ENCODE data around the gene NSUN2. TPM values are rescaled to one million over a fixed set of nuclear protein-coding genes. Genes with fewer than 3 reads are reported as not detected.

The NSUN2 gene
- total and polyA plus RNA-seq, 2 of the 4 experiments (the other 2 are of a cell fraction), result 51.1 to 61.1 TPM

DNA sequence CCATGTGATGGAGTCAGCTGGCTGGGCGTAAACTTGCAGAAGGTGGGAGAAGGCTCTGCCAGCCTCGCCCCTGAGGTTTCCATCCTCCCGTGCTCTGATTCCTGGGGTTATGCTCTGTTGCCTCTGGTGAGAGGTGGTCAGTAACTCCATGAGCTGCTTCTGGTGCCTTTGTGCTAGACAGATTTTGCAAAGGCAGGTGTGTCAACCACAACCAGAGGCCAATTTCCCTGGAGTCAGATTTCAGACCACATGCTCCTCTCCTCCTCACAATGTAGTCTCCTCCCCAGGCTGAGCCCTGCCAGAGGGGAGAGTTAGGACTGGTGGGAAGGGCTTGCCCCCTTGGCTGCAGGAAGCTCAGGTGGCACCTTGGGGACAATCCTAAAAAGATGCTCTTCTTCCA lies 41.6 kb upstream of the NSUN2 start:
- WGBS, 2 experiments (ENCODE audit: extremely low coverage in 2 of 2, insufficient read length in 1 of 2), result 90% methylated on average over 2 of the region's 3 CpGs; no CpG with 5 or more reads in 1 of the 2 experiments
- Histone ChIP-seq H3K4me1 (ENCODE audit: control insufficient read depth, insufficient read depth, low read length) (no peaks in the 10 kb centered on the region; the same call in 1 of the 2 replicates), H2AFZ (replicated peaks; ENCODE audit: low read length, poor library complexity) (no peak overlapping the region), H3K79me1 (ENCODE audit: low read depth in 1 of 2, low read length in 2 of 2) (no peaks in the 10 kb centered on the region), H3K9me1 (ENCODE audit: insufficient read depth, low read length) (no peaks in the 10 kb centered on the region), H2BK5ac (ENCODE audit: low read depth, low read length, poor library complexity, severe bottlenecking) (no peak overlapping the region), H3K36me3 (ENCODE audit: control insufficient read depth, insufficient read depth, low read length) (peaks cover 5% of the 10 kb centered on the region; the same call in 1 of the 2 replicates), H3K4me2 (ENCODE audit: low read depth, low read length) (no peak overlapping the region), H3K4me3 (ENCODE audit: insufficient read depth, low read depth, low read length) (no peak overlapping the region), H2AK5ac (ENCODE audit: low read depth, low read length) (no peak overlapping the region), H3K23ac (ENCODE audit: low read depth, low read length) (no peak overlapping the region), H3K4ac (ENCODE audit: low read depth, low read length) (no peak overlapping the region), H3K27me3 (ENCODE audit: control insufficient read depth, insufficient read depth, low read length) (no peaks in the 10 kb centered on the region), H3K9me3 (ENCODE audit: control insufficient read depth, insufficient read depth, low read length) (no peaks in the 10 kb centered on the region), H2BK20ac (ENCODE audit: low read depth, low read length) (no peak overlapping the region), H3K18ac (ENCODE audit: low read depth, low read length) (no peak overlapping the region), H4K5ac (ENCODE audit: low read depth, low read length) (no peak overlapping the region), H4K8ac (ENCODE audit: low read depth in 2 of 2, low read length in 2 of 2) (no peak overlapping the region), H4K20me1 (ENCODE audit: insufficient read depth, low read length) (no peaks in the 10 kb centered on the region), H3K27ac (ENCODE audit: insufficient read depth, low read length) (no peak overlapping the region), H2BK15ac (ENCODE audit: low read depth, low read length) (no peak overlapping the region), H2BK120ac (ENCODE audit: low read depth, low read length) (no peak overlapping the region), H2AK9ac (replicated peaks; ENCODE audit: low read depth, low read length, poor library complexity) (no peak overlapping the region), H3K9ac (ENCODE audit: low read depth, low read length) (no peak overlapping the region), H3K14ac (replicated peaks; ENCODE audit: low read depth, low read length) (no peak overlapping the region), H3K56ac (ENCODE audit: extremely low read depth, insufficient read depth, low read length) (no peak overlapping the region), H4K91ac (ENCODE audit: insufficient read depth, low read depth, low read length) (no peak overlapping the region)
- no peak for DNase-seq
- dilution Hi-C loops (cut with HindIII; ENCODE audit: low sequenced_read_pairs, unreplicated experiment) (no loop called here), intact Hi-C loops (cut with micrococcal nuclease) (no loop called here), in situ Hi-C loops (cut with MboI; ENCODE audit: low sequenced_read_pairs) (no loop called here)
- no TSS peak for BruUV-seq (replicated peaks)
- TF ChIP-seq SMC3 (IDR thresholded peaks at IDR 0.05; ENCODE audit: low read depth, low read length) (no peak), FOS (IDR thresholded peaks at IDR 0.05; ENCODE audit: low read depth, low read length) (no peak), POLR2A (IDR thresholded peaks at IDR 0.05; ENCODE audit: low read depth, low read length) (no peak), MAZ (IDR thresholded peaks at IDR 0.05; ENCODE audit: borderline replicate concordance, low read depth, low read length) (no peak), CHD1 (IDR thresholded peaks at IDR 0.05; ENCODE audit: low read depth, low read length) (no peak), BHLHE40 (IDR thresholded peaks at IDR 0.05; ENCODE audit: low read depth, low read length) (no peak), ELK1 (IDR thresholded peaks at IDR 0.05; ENCODE audit: borderline replicate concordance, low read depth, low read length) (no peak), RCOR1 (IDR thresholded peaks at IDR 0.05; ENCODE audit: insufficient replicate concordance, low read length) (no peak), RAD21 (IDR thresholded peaks at IDR 0.05; ENCODE audit: low read length) (no peak), NFE2L2 (IDR thresholded peaks at IDR 0.05; ENCODE audit: low read depth, low read length) (no peak), MXI1 (IDR thresholded peaks at IDR 0.05; ENCODE audit: borderline replicate concordance, low read depth, low read length) (no peak), CEBPB (IDR thresholded peaks at IDR 0.05; ENCODE audit: low read depth, low read length) (no peak), RFX5 (IDR thresholded peaks at IDR 0.05; ENCODE audit: low read depth, low read length) (no peak), MAFK (IDR thresholded peaks at IDR 0.05; ENCODE audit: low read depth, low read length) (no peak)
- TF ChIP-seq, protein P1, sequence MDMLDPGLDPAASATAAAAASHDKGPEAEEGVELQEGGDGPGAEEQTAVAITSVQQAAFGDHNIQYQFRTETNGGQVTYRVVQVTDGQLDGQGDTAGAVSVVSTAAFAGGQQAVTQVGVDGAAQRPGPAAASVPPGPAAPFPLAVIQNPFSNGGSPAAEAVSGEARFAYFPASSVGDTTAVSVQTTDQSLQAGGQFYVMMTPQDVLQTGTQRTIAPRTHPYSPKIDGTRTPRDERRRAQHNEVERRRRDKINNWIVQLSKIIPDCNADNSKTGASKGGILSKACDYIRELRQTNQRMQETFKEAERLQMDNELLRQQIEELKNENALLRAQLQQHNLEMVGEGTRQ (IDR thresholded peaks at IDR 0.05; ENCODE audit: low read depth, low read length), result no peak
- TF ChIP-seq, protein P2, sequence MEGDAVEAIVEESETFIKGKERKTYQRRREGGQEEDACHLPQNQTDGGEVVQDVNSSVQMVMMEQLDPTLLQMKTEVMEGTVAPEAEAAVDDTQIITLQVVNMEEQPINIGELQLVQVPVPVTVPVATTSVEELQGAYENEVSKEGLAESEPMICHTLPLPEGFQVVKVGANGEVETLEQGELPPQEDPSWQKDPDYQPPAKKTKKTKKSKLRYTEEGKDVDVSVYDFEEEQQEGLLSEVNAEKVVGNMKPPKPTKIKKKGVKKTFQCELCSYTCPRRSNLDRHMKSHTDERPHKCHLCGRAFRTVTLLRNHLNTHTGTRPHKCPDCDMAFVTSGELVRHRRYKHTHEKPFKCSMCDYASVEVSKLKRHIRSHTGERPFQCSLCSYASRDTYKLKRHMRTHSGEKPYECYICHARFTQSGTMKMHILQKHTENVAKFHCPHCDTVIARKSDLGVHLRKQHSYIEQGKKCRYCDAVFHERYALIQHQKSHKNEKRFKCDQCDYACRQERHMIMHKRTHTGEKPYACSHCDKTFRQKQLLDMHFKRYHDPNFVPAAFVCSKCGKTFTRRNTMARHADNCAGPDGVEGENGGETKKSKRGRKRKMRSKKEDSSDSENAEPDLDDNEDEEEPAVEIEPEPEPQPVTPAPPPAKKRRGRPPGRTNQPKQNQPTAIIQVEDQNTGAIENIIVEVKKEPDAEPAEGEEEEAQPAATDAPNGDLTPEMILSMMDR (conservative IDR thresholded peaks at IDR 0.05; ENCODE audit: low read depth, low read length), result no peak
- ChIA-PET CTCF (no interaction called here), POLR2A (ENCODE audit: unreplicated experiment) (no interaction called here)
- no peak for ATAC-seq (ENCODE audit: low read depth)
